Measurements from ENCODE around the gene TOM1L2. TPM values are rescaled to one million over a fixed set of nuclear protein-coding genes. Genes with fewer than 3 reads are reported as not detected.
"Not testable (repeated sequence)": the region's sequence is repeated elsewhere in the genome, so short reads cannot be mapped to it uniquely, and the experiment has no call there.

Gene TOM1L2
- total and polyA plus RNA-seq, 11 donors: 122 to 345 (median 247) TPM

DNA sequence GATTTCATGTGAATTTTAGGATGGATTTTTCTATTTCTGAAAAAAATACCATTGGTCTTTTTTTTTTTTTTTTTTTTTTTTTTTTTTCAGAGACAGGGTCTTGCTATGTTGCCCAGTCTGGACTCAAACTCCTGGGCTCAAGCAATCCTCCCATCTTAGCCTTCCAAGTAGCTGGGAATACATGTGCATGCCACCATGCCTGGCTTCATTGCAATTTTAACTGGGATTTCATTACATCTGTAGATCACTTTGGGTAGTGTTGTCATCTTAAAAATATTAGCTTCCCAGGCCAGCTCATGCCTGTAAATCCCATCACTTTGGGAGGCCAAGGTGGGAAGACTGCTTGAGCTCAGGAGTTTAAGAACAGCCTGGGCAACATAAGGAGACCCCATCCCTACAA is 54.8 kb downstream of the TOM1L2 start:
- intact Hi-C loops (cut with DNase I): loop anchor here in 7 of 10 donors (5.0 to 10.0 kb wide), 5 partner anchors 40 to 235 kb away; partner anchors contain the start of gene RAI1 (in 1 of the 7)
- TF ChIP-seq, protein P1, sequence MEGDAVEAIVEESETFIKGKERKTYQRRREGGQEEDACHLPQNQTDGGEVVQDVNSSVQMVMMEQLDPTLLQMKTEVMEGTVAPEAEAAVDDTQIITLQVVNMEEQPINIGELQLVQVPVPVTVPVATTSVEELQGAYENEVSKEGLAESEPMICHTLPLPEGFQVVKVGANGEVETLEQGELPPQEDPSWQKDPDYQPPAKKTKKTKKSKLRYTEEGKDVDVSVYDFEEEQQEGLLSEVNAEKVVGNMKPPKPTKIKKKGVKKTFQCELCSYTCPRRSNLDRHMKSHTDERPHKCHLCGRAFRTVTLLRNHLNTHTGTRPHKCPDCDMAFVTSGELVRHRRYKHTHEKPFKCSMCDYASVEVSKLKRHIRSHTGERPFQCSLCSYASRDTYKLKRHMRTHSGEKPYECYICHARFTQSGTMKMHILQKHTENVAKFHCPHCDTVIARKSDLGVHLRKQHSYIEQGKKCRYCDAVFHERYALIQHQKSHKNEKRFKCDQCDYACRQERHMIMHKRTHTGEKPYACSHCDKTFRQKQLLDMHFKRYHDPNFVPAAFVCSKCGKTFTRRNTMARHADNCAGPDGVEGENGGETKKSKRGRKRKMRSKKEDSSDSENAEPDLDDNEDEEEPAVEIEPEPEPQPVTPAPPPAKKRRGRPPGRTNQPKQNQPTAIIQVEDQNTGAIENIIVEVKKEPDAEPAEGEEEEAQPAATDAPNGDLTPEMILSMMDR (IDR thresholded peaks at IDR 0.05): no peak
- TF ChIP-seq POLR2A (IDR thresholded peaks at IDR 0.05): no peak

DNA sequence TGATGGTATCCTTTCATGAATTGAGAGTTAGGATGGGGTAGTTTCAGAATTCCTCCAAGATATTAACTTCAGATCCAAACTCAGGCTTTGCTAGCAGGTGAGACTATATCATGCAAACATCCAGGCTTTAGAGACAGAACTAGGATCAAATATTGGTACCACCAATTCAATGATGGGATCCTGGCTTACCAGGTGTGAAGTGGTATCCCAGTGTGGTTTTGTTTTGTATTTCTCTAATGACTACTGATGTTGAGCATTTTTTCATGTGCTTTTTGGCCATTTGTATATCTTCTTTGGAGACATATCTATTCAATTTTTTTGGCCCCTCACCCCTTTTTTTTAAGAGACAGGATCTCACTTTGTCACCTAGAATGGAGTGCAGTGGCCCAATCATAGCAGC is 57.0 kb downstream of the TOM1L2 start:
- Histone ChIP-seq H3K27ac (no peak overlapping the region), H3K36me3 (no peaks in the 10 kb centered on the region), H3K27me3 (no peaks in the 10 kb centered on the region), H3K9me3 (no peaks in the 10 kb centered on the region), H3K4me1 (peaks cover 0 to 45% (median 35%) of the 10 kb centered on the region in 12 donors), H3K4me3 (no peak overlapping the region)
- ATAC-seq: no peak
- no peak for DNase-seq
- TF ChIP-seq, protein P1 (IDR thresholded peaks at IDR 0.05): no peak
- TF ChIP-seq POLR2A (IDR thresholded peaks at IDR 0.05): no peak
- intact Hi-C loops (cut with DNase I): loop anchor here in 7 of 10 donors (5.0 to 10.0 kb wide), 5 partner anchors 38 to 233 kb away; partner anchors contain the start of gene RAI1 (in 1 of the 7)

More for the DNA sequence above, 54.8 kb downstream of the TOM1L2 start:
- no peak overlapping the region for H3K27ac ChIP-seq
- H3K4me3 ChIP-seq: no peak overlapping the region
- DNase-seq: no peak
- no peaks in the 10 kb centered on the region for H3K36me3 ChIP-seq
- no peak for ATAC-seq
- no peaks in the 10 kb centered on the region for H3K27me3 ChIP-seq
- H3K4me1 ChIP-seq: peaks cover 0 to 53% (median 47%) of the 10 kb centered on the region in 12 donors
- H3K9me3 ChIP-seq: no peaks in the 10 kb centered on the region

DNA sequence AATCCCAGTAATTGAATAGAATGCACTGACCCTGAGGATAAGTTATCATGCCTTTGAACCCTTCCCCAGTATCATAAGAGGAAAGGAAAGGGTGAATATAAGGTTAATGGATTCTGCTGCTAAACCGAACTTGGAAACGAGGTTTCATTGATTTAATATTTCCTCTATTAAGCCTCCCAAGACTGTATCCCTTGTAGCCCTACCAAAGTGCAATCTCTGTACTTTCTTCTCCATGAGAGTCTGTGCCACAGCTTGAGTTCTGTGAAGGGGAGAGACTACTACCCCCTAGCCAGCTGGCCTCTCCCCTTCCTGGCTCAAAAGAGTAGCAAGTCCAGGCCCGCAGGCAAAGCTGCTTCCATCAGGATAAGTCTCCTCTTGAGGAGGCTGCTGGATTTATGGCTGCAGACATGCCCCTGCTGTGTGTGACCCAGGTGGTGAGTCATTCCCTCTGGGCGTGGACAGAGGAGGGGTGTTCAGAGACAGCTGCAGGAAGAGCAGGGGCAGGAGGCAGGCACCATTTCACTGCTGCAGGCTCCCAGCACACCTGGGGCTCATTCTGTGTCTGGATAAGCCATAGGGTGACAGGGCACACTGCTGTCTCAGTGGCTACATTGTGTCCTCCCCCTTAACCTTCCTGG is 58.4 kb downstream of the TOM1L2 start:
- WGBS, 4 donors: 16 to 27% (median 20%) methylated on average over 2 to 4 of the region's 4 CpGs
- Histone ChIP-seq H3K27ac (peak overlapping the region in 5 of 12 donors; percentile 1 to 42 (median 23)), H3K27me3 (no peaks in the 10 kb centered on the region), H3K36me3 (no peaks in the 10 kb centered on the region), H3K4me3 (no peak overlapping the region), H3K9me3 (no peaks in the 10 kb centered on the region), H3K4me1 (peaks cover 0 to 39% (median 30%) of the 10 kb centered on the region in 12 donors)
- no peak for TF ChIP-seq POLR2A (IDR thresholded peaks at IDR 0.05)
- TF ChIP-seq, protein P1 (IDR thresholded peaks at IDR 0.05): no peak
- peak; percentile 49 to 79 (median 72) for DNase-seq
- peak; percentile 63 to 96 (median 91) for ATAC-seq
- intact Hi-C loops (cut with DNase I): loop anchor here in 2 of 10 donors (10.0 kb wide), 2 partner anchors 49 to 99 kb away; no protein-coding TSS in a partner anchor

DNA sequence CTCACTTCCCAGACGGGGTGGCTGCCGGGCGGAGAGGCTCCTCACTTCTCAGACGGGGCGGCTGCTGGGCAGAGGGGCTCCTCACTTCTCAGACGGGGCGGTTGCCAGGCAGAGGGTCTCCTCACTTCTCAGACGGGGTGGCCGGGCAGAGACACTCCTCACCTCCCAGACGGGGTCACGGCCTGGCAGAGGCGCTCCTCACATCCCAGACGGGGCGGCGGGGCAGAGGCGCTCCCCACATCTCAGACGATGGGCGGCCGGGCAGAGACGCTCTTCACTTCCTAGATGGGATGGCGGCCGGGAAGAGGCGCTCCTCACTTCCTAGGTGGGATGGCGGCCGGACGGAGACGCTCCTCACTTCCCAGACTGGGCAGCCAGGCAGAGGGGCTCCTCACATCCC is 59.9 kb downstream of the TOM1L2 start:
- H3K9me3 ChIP-seq, H3K27ac ChIP-seq, H3K4me3 ChIP-seq, ATAC-seq, DNase-seq, H3K36me3 ChIP-seq, H3K27me3 ChIP-seq: not testable (repeated sequence)
- intact Hi-C loops (cut with DNase I): loop anchor here in 2 of 10 donors (10.0 kb wide), 2 partner anchors 48 to 98 kb away; no protein-coding TSS in a partner anchor
- 94 to 100% (median 95%) methylated on average over 6 to 21 of the region's 27 CpGs for WGBS, 4 donors
- peaks cover 0 to 39% (median 29%) of the 10 kb centered on the region in 12 donors for H3K4me1 ChIP-seq

All from heart left ventricle (tissue), 16 donors.